Gastroesophageal sphincter (tissue), 3 donors: ENCODE data around the gene ICAM5.

Source experiments
- EP300 ChIP-seq: sonication (generic); formaldehyde crosslinking; IDR thresholded peaks from one replicate; pipeline ENCODE4 v1.6.1; 2017; ENCODE audit warnings: antibody characterized with exemption, mild to moderate bottlenecking
- POLR2A ChIP-seq, 2 donors: fragments of 450-650 bp; IDR thresholded peaks; one replicate each; pipeline ENCODE4 v1.6.1; 2017; ENCODE audit warnings: antibody characterized with exemption in 2 of 2, mild to moderate bottlenecking in 2 of 2, moderate library complexity in 1 of 2
- TF ChIP-seq, protein P1 (sequence below), 4 experiments: fragments of 200-600 bp in 2 of 4; fragments of 450-650 bp in 2 of 4; sonication (generic) in 1 of 4; IDR thresholded peaks; one replicate each; pipeline ENCODE4 v1.5.1; 2017 to 2019; ENCODE audit warnings: antibody characterized with exemption in 4 of 4, mild to moderate bottlenecking in 2 of 4, moderate library complexity in 2 of 4

- no peak for TF ChIP-seq POLR2A (IDR thresholded peaks at IDR 0.05)
- TF ChIP-seq, protein P1, sequence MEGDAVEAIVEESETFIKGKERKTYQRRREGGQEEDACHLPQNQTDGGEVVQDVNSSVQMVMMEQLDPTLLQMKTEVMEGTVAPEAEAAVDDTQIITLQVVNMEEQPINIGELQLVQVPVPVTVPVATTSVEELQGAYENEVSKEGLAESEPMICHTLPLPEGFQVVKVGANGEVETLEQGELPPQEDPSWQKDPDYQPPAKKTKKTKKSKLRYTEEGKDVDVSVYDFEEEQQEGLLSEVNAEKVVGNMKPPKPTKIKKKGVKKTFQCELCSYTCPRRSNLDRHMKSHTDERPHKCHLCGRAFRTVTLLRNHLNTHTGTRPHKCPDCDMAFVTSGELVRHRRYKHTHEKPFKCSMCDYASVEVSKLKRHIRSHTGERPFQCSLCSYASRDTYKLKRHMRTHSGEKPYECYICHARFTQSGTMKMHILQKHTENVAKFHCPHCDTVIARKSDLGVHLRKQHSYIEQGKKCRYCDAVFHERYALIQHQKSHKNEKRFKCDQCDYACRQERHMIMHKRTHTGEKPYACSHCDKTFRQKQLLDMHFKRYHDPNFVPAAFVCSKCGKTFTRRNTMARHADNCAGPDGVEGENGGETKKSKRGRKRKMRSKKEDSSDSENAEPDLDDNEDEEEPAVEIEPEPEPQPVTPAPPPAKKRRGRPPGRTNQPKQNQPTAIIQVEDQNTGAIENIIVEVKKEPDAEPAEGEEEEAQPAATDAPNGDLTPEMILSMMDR (IDR thresholded peaks at IDR 0.05): no peak
- TF ChIP-seq EP300: no peak
Measured at GRCh38 chr19:10262771-10263170, 27.0 kb upstream of the ICAM5 start.
